Activated naive CD4-positive, alpha-beta T cell treated with anti-CD3 and anti-CD28 coated beads, Interleukin-2, amount 10 ng/mL, durations not matched to agents 5 hours and 36 hours (primary cell): ENCODE results near the gene RERG. TPM values are rescaled to one million over a fixed set of nuclear protein-coding genes. Genes with fewer than 3 reads are reported as not detected.

Experiments
- total RNA-seq, 2 experiments: library from RNA; stranded (reverse); gene quantifications; one replicate each; pipeline ENCODE4 v1.2.3, GENCODE V29; 2021

RERG gene
- total RNA-seq = not detected

GRCh38 chr12:15220915-15221885 is at the start of gene RERG:
Gene RERG, minus strand, starts transcription at chr12:15221417. Its CDS starts 3,928 bp downstream, at chr12:15217489.

Other genes starting within 250 kb of the RERG start
- not detected for gene PDE6H, start 248.4 kb downstream of the RERG start, total RNA-seq
- 10 to 100 TPM; 18.4 to 18.8 TPM for gene PTPRO, start 101.1 kb upstream of the RERG start, total RNA-seq